ENCODE data around the gene ASTN2.

Gene ASTN2

DNA sequence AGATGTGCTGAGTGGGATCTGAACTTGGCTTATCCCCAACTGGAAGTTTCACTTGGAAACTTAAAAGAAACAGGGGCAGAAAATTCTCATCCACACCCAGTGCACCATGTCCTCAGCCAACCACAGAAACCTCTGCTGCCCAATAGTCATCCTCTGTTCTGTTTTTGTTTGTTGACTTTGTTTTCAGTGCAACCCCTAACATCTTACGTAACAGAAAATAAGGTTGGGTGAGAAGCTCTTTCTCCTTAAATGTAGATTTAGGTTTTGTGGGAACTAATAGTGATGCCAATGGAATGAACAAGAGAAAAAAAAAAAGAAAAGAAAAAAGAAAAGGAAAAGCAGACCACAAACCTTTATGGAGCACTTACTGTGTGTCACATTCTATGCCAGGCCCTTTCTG is 998.4 kb downstream of the ASTN2 start:
- TF ChIP-seq, protein P1, sequence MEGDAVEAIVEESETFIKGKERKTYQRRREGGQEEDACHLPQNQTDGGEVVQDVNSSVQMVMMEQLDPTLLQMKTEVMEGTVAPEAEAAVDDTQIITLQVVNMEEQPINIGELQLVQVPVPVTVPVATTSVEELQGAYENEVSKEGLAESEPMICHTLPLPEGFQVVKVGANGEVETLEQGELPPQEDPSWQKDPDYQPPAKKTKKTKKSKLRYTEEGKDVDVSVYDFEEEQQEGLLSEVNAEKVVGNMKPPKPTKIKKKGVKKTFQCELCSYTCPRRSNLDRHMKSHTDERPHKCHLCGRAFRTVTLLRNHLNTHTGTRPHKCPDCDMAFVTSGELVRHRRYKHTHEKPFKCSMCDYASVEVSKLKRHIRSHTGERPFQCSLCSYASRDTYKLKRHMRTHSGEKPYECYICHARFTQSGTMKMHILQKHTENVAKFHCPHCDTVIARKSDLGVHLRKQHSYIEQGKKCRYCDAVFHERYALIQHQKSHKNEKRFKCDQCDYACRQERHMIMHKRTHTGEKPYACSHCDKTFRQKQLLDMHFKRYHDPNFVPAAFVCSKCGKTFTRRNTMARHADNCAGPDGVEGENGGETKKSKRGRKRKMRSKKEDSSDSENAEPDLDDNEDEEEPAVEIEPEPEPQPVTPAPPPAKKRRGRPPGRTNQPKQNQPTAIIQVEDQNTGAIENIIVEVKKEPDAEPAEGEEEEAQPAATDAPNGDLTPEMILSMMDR (conservative IDR thresholded peaks at IDR 0.05; ENCODE audit: low read depth, low read length), result no peak
- no peak for DNase-seq (ENCODE audit: low read depth)
- no peak overlapping the region for H3K4me3 ChIP-seq (ENCODE audit: low read length)

DNA sequence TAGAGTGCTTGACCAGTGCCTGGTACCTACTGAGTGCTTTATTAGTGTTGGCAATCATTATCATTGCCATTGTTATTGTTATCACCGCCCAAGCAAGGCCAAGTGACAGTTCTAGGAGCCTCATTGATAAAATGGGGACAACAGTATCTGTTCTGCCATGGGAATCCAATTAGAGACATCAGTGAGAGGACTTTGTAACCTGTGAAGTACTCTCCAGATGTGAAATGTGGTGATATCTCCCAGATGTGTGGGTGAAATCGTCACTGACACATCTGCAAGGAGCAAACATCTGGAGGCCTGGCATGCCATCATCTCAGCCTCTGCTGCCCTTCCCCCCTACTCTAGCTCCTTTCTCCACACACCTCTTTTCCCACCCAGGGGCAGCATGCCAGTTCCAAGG is 1000.5 kb downstream of the ASTN2 start:
- TF ChIP-seq, protein P1 (conservative IDR thresholded peaks at IDR 0.05; ENCODE audit: low read depth, low read length), result no peak
- DNase-seq (ENCODE audit: low read depth), result no peak
- H3K4me3 ChIP-seq (ENCODE audit: low read length), result no peak overlapping the region

DNA sequence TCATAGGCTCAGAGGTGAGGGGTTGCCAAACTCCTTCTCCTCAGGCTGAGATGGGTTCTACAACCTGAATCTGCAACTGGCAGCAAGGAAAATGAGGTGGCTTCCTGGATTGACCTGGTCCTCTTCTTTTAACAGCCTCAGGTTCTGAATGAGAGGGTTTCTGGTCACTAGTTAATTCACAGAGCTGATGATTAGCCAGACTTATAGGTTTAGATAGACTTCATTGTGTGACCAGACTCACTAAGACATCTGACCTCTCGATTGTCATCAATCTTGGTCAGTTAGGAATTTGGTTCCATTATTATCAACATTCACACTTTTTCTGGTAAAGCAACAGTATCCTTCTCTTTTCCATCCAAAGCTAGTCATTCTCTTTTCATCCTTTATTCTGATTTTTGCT is 1003.4 kb downstream of the ASTN2 start:
- no peak for DNase-seq (ENCODE audit: low read depth)

DNA sequence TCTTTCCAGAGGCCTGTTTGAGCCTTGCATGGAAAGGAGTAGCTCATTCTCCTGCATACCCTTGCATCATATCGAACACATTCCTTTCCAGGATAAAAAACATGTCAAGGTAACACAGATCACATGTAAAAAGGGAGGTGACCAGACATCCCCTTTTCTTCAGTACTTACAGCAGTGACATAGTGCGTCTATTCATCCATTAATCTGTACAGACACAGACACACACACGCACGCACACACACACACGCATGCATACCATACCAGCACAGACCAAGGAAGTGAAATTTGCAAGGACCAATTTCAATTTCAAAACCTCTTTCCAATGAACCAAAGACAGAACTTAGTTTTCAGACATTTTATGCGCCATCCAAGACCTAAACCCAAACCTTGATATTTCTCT is 1005.2 kb downstream of the ASTN2 start:
- no peak for DNase-seq (ENCODE audit: low read depth)
- no peak overlapping the region for H3K4me3 ChIP-seq (ENCODE audit: low read length)
- TF ChIP-seq, protein P1 (conservative IDR thresholded peaks at IDR 0.05; ENCODE audit: low read depth, low read length), result no peak

More for the DNA sequence above, 1003.4 kb downstream of the ASTN2 start:
- H3K4me3 ChIP-seq (ENCODE audit: low read length), result no peak overlapping the region
- TF ChIP-seq, protein P1 (conservative IDR thresholded peaks at IDR 0.05; ENCODE audit: low read depth, low read length), result no peak

DNA sequence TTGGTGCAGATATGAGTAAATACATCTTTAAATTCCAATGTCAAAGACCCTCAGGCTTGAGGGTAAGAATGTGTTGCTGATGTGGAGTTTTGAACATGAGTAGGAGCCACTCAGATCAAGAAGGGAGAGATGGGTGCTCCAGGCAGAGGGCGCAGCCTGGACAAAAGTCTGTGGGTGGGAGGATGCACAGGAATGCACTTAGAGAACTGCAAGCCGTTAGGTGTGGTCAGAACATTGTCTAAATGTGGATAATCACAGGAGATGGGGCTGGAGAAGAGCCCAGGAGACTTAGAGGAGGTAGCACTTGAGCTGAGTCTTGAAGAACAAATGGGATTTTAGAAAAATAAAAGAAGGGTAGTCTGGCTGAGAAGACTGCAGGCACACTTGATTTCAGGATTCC is 1005.7 kb downstream of the ASTN2 start:
- no peak overlapping the region for H3K4me3 ChIP-seq (ENCODE audit: low read length)
- no peak for DNase-seq (ENCODE audit: low read depth)
- TF ChIP-seq, protein P1 (conservative IDR thresholded peaks at IDR 0.05; ENCODE audit: low read depth, low read length), result no peak

DNA sequence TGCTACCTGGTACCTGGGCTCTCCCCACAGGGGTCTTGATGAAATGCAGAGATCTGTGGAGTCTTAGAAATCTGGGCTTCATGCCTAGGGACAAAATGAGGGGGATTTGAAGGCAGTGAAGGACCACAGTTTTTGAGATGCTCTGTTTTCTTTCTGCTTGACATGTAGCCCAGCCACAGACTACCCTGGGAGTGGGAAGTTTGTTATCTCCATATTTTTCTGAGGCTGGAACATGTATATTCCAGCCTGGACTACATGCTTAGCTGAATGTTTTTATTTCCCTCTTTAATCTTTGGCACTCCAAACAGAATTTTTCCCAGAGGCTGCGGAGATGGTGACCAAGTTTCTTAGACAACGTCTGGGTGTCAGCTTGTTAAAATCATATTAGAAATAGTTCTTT is 1008.4 kb downstream of the ASTN2 start:
- no peak for DNase-seq (ENCODE audit: low read depth)
- TF ChIP-seq, protein P1 (conservative IDR thresholded peaks at IDR 0.05; ENCODE audit: low read depth, low read length), result no peak
- no peak overlapping the region for H3K4me3 ChIP-seq (ENCODE audit: low read length)

DNA sequence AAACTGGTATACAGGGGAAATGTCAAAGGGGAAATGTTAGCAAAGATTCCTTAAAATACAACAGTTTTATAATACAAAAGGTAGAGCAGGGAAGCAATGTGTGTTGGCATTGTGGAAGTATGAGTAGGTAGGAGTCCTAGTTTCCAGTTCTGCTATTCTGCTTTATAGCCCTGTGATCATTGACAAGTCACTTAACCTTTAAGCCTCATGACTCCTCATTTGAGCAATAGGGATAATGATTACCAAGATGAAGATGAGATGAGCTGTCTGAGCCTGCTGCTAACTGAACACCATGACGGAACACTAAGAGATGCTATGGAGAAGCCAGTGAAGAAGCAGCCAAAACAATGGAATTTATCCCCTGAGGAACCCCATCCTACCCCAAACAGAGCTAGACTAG is 1009.5 kb downstream of the ASTN2 start:
- no peak for DNase-seq (ENCODE audit: low read depth)
- no peak overlapping the region for H3K4me3 ChIP-seq (ENCODE audit: low read length)
- TF ChIP-seq, protein P1 (conservative IDR thresholded peaks at IDR 0.05; ENCODE audit: low read depth, low read length), result no peak

Data from retinal pigment epithelial cell (primary cell).